Measurements from ENCODE around the gene RBP3. TPM values are rescaled to one million over a fixed set of nuclear protein-coding genes. Genes with fewer than 3 reads are reported as not detected.

Gene RBP3
- total and polyA plus RNA-seq, 3 donors from 2014 or later, result 0.09 to 0.25 TPM; not detected in 1

- H3K9me3 ChIP-seq, result no peaks in the 10 kb centered on the region
- no peaks in the 10 kb centered on the region for H3K4me1 ChIP-seq
- intact Hi-C loops (cut with DNase I; ENCODE audit: low total_unique reads), result no loop called here
- no peak for TF ChIP-seq POLR2A (IDR thresholded peaks at IDR 0.05)
- no peak for TF ChIP-seq CTCF (IDR thresholded peaks at IDR 0.05)
- no peaks in the 10 kb centered on the region for H3K36me3 ChIP-seq (ENCODE audit: low read depth, missing control alignments)
- no peak for DNase-seq
- no peaks in the 10 kb centered on the region for H3K27me3 ChIP-seq
- H3K4me3 ChIP-seq, result no peak overlapping the region
- H3K27ac ChIP-seq, result no peak overlapping the region
- WGBS, 2 donors, result 91% methylated on average over 4 of the region's 4 CpGs
Observed at GRCh38 chr10:47329855-47330254, 18.3 kb upstream of the RBP3 start.

GRCh38 chr10:47330366-47330765 lies 17.8 kb upstream of the RBP3 start:
- no peaks in the 10 kb centered on the region for H3K27me3 ChIP-seq
- intact Hi-C loops (cut with DNase I; ENCODE audit: low total_unique reads), result no loop called here

GRCh38 chr10:47330804-47331203 lies 17.4 kb upstream of the RBP3 start:
- TF ChIP-seq POLR2A (IDR thresholded peaks at IDR 0.05), result no peak
- no peak for TF ChIP-seq CTCF (IDR thresholded peaks at IDR 0.05)
- H3K4me1 ChIP-seq, result no peaks in the 10 kb centered on the region
- H3K9me3 ChIP-seq, result no peaks in the 10 kb centered on the region
- H3K36me3 ChIP-seq (ENCODE audit: low read depth, missing control alignments), result no peaks in the 10 kb centered on the region
- no peak for DNase-seq
- H3K27ac ChIP-seq, result no peak overlapping the region
- no peaks in the 10 kb centered on the region for H3K27me3 ChIP-seq
- WGBS, 2 donors, result 58% methylated on average over 3 of the region's 3 CpGs
- no peak overlapping the region for H3K4me3 ChIP-seq
- intact Hi-C loops (cut with DNase I; ENCODE audit: low total_unique reads), result no loop called here

More at GRCh38 chr10:47330366-47330765, 17.8 kb upstream of the RBP3 start:
- Histone ChIP-seq H3K9me3 (no peaks in the 10 kb centered on the region), H3K4me3 (no peak overlapping the region), H3K4me1 (no peaks in the 10 kb centered on the region), H3K36me3 (ENCODE audit: low read depth, missing control alignments) (no peaks in the 10 kb centered on the region), H3K27ac (no peak overlapping the region)
- WGBS, 2 donors, result 84% methylated on average over 3 of the region's 3 CpGs; no CpG with 5 or more reads in 1 of the 2 donors
- DNase-seq, result no peak
- TF ChIP-seq CTCF (IDR thresholded peaks at IDR 0.05) (no peak), POLR2A (IDR thresholded peaks at IDR 0.05) (no peak)

GRCh38 chr10:47331491-47331890 lies 16.7 kb upstream of the RBP3 start:
- intact Hi-C loops (cut with DNase I; ENCODE audit: low total_unique reads), result no loop called here
- TF ChIP-seq POLR2A (IDR thresholded peaks at IDR 0.05) (no peak), CTCF (IDR thresholded peaks at IDR 0.05) (no peak)
- H3K4me3 ChIP-seq, result no peak overlapping the region
- no peaks in the 10 kb centered on the region for H3K36me3 ChIP-seq (ENCODE audit: low read depth, missing control alignments)
- WGBS, 2 donors, result 94 to 100% methylated on average over 7 to 9 of the region's 9 CpGs
- no peak overlapping the region for H3K27ac ChIP-seq
- no peaks in the 10 kb centered on the region for H3K4me1 ChIP-seq
- H3K27me3 ChIP-seq, result no peaks in the 10 kb centered on the region
- H3K9me3 ChIP-seq, result no peaks in the 10 kb centered on the region
- DNase-seq, result no peak

GRCh38 chr10:47331954-47332353 lies 16.2 kb upstream of the RBP3 start:
- WGBS, 2 donors, result 69% methylated on average over 7 of the region's 7 CpGs
- H3K36me3 ChIP-seq (ENCODE audit: low read depth, missing control alignments), result no peaks in the 10 kb centered on the region
- DNase-seq, result no peak
- H3K27ac ChIP-seq, result no peak overlapping the region
- H3K27me3 ChIP-seq, result no peaks in the 10 kb centered on the region
- H3K4me3 ChIP-seq, result no peak overlapping the region
- no peak for TF ChIP-seq CTCF (IDR thresholded peaks at IDR 0.05)
- no peak for TF ChIP-seq POLR2A (IDR thresholded peaks at IDR 0.05)
- intact Hi-C loops (cut with DNase I; ENCODE audit: low total_unique reads), result no loop called here
- no peaks in the 10 kb centered on the region for H3K9me3 ChIP-seq
- no peaks in the 10 kb centered on the region for H3K4me1 ChIP-seq
